Islet of Langerhans (tissue), 1 donor: Measurements from ENCODE around the gene SDHA.
"Not testable (repeated sequence)": the region's sequence is repeated elsewhere in the genome, so short reads cannot be mapped to it uniquely, and the experiment has no call there.

ENCODE experiments used
- FAIRE-seq: peaks from one replicate; lab custom pipeline; 2011; peaks lifted over from hg19 to GRCh38; lab: Jason Lieb, UNC

The SDHA gene

GRCh38 chr5:217494-218456, at the start of gene SDHA, which contains the start of gene CCDC127:
Gene SDHA (plus strand): TSS chr5:218320. CDS start chr5:218356, 36 bp downstream.
Gene CCDC127 (minus strand): TSS chr5:218153. CDS start chr5:216849, 1,304 bp downstream.
- not testable (repeated sequence) for FAIRE-seq

- no peak for FAIRE-seq
These were observed 48.9 kb upstream of the SDHA start for GRCh38 chr5:169071-169727.

GRCh38 chr5:169728-170094, 48.4 kb upstream of the SDHA start:
- FAIRE-seq: no peak

DNA sequence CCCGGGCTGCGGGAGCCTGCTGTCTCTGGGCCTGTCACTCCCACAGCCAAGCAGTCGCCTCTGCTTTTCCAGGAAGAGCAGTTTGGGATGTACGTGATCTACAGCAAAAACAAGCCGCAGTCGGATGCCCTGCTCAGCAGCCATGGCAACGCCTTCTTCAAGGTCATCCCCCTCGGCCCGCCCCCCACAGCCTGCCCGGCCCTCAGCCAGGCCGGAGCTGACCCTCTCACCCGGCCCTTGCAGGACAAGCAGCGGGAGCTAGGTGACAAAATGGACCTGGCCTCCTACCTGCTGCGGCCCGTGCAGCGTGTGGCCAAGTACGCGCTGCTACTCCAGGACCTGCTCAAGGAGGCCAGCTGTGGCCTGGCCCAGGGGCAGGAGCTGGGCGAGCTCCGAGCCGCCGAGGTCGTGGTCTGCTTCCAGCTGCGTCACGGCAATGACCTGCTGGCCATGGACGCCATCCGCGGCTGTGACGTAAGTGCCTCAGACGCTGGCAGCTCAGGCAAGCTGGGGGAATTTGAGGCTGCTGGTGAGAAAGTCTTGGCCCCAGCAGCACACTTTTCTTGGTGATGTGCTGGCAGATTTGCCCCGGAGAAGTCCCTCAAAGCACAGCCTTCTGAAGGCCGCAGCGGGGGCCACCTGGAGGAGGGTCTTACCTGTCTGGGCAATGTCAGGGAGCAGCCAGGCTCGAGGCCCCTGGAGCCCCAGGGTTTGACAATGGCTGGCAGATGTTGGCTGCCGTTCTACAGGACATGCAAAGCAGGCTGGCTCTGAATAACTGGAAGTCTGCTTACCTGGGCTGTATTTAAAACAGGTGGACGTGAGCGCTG, 46.9 kb upstream of the SDHA start:
- no peak for FAIRE-seq

GRCh38 chr5:171801-172331, 46.3 kb upstream of the SDHA start:
- no peak for FAIRE-seq

GRCh38 chr5:172421-172820, 45.7 kb upstream of the SDHA start:
- FAIRE-seq: no peak

DNA sequence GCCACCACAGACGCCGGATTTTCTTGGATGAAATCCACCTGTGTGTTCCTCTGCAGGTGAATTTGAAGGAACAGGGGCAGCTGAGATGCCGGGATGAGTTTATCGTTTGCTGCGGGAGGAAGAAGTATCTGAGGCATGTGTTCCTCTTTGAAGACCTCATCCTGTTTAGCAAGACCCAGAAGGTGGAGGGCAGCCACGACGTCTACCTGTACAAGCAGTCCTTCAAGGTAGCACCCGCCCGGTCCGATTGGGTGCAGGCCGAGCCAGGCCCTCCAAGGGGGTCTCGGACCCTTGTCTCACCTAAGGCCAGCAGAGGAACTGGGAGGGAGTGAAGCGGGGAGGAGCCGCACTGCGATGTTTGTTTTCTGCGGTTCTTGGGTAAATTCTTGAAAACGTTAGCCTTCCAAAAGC, 45.3 kb upstream of the SDHA start:
- FAIRE-seq: no peak

GRCh38 chr5:173392-174290, 44.5 kb upstream of the SDHA start:
- FAIRE-seq: no peak

DNA sequence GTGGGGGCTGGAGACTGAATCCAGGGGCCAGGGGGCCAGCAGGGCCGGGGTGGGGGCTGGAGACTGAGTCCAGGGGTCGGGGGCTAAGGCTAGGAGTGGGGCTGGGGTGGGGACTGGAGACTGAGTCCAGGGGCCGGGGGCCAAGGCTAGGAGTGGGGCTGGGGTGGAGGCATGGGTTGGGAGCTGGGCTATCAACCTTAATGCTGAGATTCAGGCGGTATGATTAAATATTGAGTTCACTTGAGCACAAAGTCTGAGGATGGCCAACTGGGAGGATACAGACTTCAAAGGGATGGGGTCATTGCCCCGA, 43.9 kb upstream of the SDHA start:
- no peak for FAIRE-seq

DNA sequence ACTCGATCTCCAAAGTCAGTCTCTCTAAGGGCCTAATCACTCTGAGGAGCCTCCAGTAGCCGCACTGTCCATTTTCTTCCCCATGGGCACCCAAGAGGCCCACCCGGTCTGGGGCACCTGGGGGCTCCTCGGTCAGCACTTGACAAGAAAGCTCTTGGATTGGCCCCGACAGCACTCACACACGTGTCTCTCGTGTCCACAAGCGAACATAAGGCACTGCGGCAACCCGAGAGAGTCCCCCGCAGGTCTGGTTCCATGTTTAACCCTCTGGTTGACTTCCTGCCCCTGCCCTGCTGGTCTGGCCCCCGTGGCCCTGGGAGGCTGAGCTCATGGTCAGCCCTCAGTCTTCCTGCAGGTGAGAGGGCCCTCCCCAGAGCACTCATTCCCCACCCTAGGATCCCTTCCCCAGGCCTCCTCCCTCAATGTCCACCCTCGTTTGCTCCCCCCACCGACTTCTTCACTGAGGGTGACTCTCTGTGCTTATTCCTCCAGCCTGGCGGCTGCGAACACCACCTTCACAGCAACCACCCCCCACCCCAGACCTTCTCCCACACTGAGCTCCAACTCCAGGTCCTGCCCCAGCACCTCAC, 43.1 kb upstream of the SDHA start:
- no peak for FAIRE-seq

DNA sequence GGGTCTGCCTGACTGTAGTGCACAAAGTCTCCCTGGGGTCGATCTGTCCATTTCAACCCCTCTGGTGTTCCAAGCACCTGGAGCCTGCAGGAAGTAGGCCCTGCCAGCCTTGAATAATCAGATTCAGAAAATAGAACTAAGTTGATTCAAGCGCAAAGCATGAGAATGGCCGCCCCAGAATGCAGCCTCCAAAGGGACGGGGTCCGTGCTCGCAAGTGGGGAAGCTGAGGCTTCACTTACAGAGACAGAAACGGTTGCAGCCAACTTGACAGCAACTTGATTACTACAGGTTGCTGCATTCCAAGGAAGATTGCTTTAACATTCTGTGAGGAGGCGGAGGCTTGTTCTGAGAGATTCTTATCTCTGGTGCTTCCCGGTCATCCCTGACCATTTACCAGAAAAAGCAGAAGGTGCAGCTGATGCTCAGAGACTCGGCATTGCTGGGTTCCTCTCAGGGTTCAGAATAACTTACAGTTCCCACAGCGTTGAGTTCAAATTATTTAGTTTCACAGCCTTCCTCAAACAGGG, 41.8 kb upstream of the SDHA start:
- FAIRE-seq: no peak

GRCh38 chr5:178110-178509, 40.0 kb upstream of the SDHA start:
- no peak for FAIRE-seq

DNA sequence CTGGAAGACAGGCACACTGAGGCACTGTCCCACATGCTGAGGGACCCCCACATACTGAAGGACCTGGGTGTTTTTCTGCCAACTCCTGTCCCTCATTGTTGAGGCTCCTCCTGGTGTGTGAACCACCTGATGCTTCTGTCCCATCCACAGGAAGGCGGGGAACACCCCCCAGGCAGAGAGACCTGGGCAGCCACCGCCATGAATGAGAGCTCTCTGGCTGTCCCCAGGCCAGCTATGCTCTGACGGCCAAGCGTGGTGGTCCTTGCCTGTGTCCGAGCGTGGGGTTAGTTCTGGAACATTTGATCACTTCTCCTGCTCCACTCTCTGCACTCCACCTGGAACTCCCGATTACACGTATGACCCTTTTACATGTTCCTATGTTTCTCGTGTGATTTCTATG, 38.7 kb upstream of the SDHA start:
- no peak for FAIRE-seq

DNA sequence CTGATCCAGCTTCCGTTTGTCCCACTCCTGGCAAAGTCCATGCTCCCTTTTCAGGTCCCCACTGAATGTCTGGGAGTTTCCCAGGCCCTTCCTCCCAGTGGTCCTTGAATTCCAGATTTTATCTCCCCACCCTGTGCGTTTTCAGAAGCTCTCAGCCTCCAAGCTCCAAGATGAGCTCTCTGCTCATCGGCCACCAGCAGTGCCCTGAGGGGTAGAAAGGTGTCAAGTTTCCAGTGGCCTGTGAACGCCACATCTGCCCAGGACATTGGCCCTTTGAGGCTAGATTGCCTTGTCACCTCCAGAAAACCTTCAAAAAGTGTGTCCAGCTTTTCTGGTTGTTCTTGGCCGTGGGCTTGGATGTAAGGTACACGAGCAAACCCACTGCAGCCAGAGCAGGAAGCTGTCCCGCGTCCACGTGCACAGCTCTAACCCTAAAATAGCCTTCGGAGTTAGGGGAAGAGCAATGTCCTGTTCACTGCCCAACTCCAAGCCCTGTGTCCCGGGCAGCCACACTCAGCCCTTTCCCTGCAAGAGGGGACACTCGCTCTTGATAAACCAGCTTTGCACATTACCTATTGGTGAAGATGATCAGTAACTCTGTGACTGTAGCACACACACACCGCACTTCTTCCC, 37.7 kb upstream of the SDHA start:
- FAIRE-seq: no peak

DNA sequence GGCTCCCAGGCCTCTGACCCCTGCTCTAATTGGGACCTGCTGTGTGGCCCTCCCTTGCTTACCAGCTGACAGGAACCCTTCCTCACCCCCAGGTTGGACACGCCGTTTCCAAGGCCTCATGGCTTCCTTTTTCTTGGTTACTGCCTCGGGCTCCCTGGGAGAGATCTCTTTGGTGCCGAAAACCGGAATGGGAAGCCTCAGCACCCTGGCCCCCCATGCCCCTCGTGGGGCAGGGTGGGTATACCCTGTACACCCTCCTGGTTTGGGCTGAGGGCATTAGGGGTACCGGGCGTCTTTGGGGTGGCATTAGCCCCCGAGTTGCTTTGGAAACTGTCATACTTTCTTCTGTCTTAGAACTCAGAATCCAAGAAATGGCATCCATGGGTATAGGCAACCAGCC, 37.0 kb upstream of the SDHA start:
- no peak for FAIRE-seq

- FAIRE-seq: no peak
These were observed 36.6 kb upstream of the SDHA start for GRCh38 chr5:181566-181965.

DNA sequence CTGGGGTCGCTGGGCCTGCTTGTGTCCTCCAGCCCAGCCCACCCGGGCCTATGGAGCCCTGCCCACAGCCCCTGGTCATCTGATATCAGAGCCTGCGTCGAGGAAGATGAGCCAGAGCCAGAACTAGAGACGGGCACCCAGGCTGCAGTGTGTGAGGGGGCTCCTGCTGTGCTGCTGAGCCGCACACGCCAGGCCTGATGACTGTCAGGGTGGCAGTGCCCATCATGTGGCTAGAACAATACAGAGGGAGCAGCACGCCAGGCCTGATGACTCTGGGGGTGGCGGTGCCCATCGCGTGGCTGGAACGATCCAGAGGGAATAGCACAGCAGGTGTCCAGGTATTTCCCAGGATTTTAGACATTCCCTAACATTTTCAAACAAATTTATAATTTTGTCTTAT, 36.0 kb upstream of the SDHA start:
- no peak for FAIRE-seq

- no peak for FAIRE-seq
These were observed 33.6 kb upstream of the SDHA start for GRCh38 chr5:184471-184870.

DNA sequence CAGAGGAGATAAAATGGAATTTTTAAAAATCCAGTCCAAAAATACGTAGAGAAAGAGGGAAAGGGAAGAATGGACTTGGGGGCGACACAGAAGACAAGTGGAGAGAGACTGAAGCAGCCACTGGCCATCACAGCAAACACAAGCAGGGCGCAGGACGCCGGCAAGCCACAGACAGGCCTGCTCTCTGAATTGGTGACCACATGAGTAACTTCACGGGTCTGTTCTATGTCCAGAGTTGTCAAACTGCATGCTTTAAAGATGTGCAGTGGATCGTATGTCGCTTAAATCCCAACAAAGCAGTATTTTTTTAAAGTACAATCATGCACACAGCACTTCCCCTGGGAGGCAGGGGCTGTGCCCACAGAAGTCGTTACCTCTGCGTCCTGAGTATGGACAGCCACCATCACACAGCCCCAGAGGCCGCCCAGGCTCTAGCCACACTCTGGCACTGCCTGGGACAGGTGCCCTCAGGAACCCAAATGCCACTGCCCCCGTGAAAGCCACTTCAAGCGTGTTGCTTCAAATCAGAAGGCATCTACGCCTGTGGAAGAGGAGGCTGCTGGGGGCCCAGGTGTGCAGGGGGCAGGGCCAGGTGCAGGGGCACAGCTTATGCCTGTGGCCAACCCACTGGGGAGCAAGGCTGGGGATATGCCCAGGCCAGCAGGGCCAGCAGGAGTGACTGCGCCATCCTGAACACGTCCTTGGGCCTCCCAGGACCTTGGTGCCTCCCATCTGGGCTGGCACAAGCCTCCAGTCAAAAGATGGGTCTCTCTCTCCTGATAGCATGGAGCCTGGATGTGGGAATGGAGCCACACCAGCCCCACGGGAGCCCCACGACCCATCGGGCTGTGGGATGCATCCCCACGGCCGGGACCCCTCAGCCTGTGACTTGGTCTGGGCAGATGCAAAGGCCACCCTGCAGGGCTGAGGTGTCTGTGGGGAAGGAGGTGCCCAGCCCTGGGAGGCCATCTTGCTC, 32.7 kb upstream of the SDHA start:
- no peak for FAIRE-seq
